OCI-LY3 (cell line): ENCODE data around the gene IDH1.

ENCODE experiments used
- EZH2phosphoT487 ChIP-seq: fragments of 200-600 bp; shearing (Covaris generic); IDR thresholded peaks from 2 replicates; pipeline ENCODE4 v1.6.1; 2018; ENCODE audit warnings: antibody characterized with exemption, mixed run types, low read depth
- TF ChIP-seq, protein P1 (sequence below): fragments of 200-600, 300-600 bp; sonication (generic); IDR thresholded peaks from 2 replicates; pipeline ENCODE4 v1.5.1; 2014; ENCODE audit warnings: antibody characterized with exemption, low read length, low read depth

DNA sequence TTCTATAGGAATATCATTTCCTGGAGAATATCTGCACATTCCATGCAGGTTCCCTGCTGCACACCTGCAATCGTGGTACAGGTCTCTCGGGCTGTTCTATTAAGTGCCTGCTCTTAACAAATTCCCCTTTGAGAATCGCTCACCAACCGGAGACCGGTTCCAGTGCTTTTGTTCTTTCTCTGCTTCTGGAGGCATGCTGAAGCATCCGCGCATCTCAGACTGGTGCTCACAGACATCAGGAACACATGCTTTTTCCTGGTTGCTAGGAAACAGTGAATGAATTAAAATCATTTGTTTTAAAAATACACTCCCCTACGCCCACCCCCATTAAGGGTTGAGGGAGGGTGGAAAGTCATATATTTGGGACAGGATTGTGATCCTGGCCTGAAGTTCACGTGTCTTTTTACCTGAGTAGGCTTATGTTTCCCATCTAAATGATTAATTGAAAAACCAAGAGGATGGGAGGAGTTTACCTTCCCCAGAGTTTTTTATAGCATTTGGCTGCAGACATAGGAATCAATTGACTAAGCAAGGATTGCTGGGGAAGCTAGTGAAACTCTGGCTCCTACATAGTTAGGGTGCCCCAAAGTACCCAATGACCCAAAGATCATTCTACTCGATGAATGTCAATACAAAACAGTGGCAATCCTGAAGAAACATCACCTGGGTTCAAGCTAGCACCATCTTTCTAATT is 64.9 kb downstream of the IDH1 start, which contains the start of gene C2orf80:
- TF ChIP-seq, protein P1, sequence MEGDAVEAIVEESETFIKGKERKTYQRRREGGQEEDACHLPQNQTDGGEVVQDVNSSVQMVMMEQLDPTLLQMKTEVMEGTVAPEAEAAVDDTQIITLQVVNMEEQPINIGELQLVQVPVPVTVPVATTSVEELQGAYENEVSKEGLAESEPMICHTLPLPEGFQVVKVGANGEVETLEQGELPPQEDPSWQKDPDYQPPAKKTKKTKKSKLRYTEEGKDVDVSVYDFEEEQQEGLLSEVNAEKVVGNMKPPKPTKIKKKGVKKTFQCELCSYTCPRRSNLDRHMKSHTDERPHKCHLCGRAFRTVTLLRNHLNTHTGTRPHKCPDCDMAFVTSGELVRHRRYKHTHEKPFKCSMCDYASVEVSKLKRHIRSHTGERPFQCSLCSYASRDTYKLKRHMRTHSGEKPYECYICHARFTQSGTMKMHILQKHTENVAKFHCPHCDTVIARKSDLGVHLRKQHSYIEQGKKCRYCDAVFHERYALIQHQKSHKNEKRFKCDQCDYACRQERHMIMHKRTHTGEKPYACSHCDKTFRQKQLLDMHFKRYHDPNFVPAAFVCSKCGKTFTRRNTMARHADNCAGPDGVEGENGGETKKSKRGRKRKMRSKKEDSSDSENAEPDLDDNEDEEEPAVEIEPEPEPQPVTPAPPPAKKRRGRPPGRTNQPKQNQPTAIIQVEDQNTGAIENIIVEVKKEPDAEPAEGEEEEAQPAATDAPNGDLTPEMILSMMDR, result no peak
- TF ChIP-seq EZH2phosphoT487, result no peak
